Mononuclear cell (primary cell): ENCODE measurements around the gene UNC80. TPM values are rescaled to one million over a fixed set of nuclear protein-coding genes. Genes with fewer than 3 reads are reported as not detected.
"Not testable (repeated sequence)": the region's sequence is repeated elsewhere in the genome, so short reads cannot be mapped to it uniquely, and the experiment has no call there.

Experiments used
- H3K27me3 ChIP-seq: 2 replicates; pipeline ENCODE4 v1.6.0; 2011; ENCODE audit warnings: low read length, control low read depth; ENCODE audit not compliant: insufficient read depth
- H3K4me1 ChIP-seq: 2 replicates; pipeline ENCODE4 v1.5.1; 2011; ENCODE audit warnings: mild to moderate bottlenecking, low read length, control low read depth; ENCODE audit not compliant: insufficient read depth
- H3K4me3 ChIP-seq: 2 replicates; pipeline ENCODE4 v1.5.1; 2011; ENCODE audit warnings: mild to moderate bottlenecking, low read length, moderate library complexity
- H3K9me3 ChIP-seq: 2 replicates; pipeline ENCODE4 v1.5.1; 2011; ENCODE audit warnings: low read depth, mild to moderate bottlenecking, control low read depth, low read length
- total RNA-seq: library from RNA; depleted of rRNA; stranded (reverse); fragments of >200 nt; gene quantifications from one replicate; pipeline ENCODE4 v1.2.3, GENCODE V29; 2012

The UNC80 gene
- total RNA-seq, 1 donor, result not detected

DNA sequence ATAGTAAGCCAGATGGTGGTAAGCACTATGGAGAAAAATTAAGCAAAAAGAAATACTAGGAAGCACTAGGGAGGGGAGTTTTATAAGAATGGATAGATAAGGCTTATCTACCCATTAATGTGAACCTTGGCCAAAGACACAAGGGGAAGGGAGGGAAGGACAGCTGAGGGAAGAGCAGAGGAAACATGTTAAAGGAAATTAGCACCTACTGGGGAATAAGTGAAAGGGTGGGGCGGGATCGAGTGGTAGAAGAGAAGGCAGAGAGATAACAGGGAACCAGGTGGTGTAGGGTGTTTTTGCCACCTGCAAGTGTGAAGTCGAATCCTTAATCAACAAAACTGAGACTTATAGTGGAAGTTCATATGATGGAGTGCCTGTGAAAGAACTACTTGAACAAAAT is 1.7 kb downstream of the UNC80 start:
- Histone ChIP-seq H3K9me3 (no peaks in the 10 kb centered on the region), H3K4me3 (no peak overlapping the region), H3K4me1 (no peaks in the 10 kb centered on the region), H3K27me3 (peaks cover 32% of the 10 kb centered on the region)

DNA sequence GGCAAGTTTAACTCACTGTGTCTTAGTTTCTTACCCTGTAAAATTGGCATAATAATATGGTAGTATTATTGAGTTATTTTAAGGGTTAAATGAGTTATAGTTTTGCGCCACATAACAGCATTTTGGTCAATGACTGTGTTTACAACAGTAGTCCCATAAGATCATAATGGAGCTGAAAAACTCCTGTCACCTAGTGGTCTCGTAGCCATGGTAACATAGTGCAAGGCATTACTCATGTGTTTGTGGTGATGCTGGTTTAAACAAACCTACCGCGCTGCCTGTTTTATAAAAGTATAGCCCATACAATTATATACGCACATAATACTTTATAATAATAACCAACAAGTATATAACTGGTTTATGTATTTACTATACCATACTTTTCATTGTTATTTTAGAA is 15.8 kb downstream of the UNC80 start:
- H3K4me3 ChIP-seq, result no peak overlapping the region
- no peaks in the 10 kb centered on the region for H3K4me1 ChIP-seq
- H3K9me3 ChIP-seq, result no peaks in the 10 kb centered on the region
- no peaks in the 10 kb centered on the region for H3K27me3 ChIP-seq

DNA sequence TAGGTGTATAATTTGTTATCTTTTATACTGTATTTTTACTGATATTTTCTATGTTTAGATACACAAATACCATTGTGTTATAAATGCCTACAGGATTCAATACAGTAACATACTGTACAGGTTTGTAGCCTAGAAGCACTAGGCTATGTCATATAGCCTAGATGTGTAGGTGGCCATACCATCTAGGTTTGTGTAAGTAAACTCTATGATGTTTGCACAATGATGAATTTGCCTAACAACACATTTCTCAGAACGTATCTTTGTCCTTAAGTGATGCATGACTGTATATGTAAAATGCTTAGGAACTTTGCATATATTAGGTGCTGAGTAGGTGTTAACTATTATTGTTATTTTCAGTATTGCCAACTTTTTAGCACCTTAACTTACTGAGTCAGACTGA is 17.3 kb downstream of the UNC80 start:
- no peaks in the 10 kb centered on the region for H3K9me3 ChIP-seq
- no peaks in the 10 kb centered on the region for H3K4me1 ChIP-seq
- no peaks in the 10 kb centered on the region for H3K27me3 ChIP-seq
- H3K4me3 ChIP-seq, result no peak overlapping the region

DNA sequence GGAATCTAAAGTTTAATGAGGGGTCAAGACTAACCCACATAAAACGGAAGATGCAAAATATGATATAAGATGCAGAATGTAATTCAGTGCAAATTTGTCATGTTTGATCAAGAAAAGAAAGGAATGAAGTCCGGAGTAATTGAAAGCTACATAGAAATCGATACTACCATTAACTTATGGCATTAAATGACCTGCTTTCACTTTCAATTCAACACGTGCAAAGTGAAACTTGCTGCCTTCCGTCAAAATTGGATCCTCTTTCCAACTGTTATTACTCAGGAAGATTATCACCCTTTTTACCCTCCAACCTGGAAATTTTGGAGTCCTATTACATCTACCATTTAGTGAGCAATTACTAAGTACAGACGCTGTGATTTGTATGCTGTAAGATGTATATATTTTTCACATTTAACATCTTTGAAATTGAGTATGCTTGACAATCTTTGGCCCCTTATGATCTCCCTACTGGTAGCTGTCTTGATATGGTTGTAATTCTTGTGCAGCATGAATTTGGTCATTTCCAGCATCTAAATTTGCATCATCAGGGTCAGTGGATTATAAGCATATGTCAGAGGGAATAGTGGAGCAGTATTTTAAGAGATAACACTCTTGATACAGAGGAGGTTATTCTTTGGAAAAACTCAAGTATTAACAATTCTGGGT is 18.6 kb downstream of the UNC80 start:
- H3K9me3 ChIP-seq, result no peaks in the 10 kb centered on the region
- H3K4me1 ChIP-seq, result no peaks in the 10 kb centered on the region
- no peaks in the 10 kb centered on the region for H3K27me3 ChIP-seq
- H3K4me3 ChIP-seq, result no peak overlapping the region

DNA sequence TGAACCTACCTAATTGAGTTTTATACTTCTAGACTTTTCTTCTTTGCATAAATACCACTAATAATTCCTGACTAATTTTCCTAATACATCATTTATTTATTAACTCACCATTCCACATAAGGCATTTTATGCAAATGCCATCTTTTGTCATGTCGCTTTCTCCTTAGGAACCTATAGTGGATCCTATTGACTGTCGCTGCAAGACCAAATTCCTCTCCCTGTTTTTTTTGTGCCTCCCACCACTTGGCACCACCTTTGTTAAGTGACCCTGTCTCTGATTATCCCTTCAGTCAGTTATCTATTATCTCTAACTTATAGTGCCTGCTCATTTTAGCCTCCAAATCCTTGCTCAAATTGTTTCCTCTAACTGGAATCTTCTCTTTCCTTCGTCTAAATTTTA is 19.5 kb downstream of the UNC80 start:
- H3K27me3 ChIP-seq, result no peaks in the 10 kb centered on the region
- H3K9me3 ChIP-seq, result no peaks in the 10 kb centered on the region
- H3K4me3 ChIP-seq, result no peak overlapping the region
- H3K4me1 ChIP-seq, result no peaks in the 10 kb centered on the region

DNA sequence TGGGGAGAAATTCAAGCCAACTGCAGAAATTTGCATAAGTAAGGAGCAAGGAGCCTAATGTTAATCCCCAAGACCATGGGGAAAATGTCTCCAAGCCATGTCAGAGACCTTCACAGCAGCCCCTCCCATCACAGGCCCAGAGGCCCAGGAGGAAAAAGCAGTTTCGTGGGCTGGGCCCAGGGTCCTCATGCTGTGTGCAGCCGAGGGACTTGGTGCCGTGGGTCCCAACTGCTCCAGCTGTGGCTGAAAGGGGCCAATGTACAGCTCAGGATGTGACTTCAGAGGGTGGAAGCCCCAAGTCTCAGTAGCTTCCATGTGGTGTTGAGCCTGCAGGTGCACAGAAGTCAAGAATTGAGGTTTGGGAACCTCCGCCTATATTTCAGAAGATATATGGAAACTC is 23.8 kb downstream of the UNC80 start:
- not testable (repeated sequence) for H3K4me3 ChIP-seq, H3K9me3 ChIP-seq, H3K4me1 ChIP-seq, H3K27me3 ChIP-seq

DNA sequence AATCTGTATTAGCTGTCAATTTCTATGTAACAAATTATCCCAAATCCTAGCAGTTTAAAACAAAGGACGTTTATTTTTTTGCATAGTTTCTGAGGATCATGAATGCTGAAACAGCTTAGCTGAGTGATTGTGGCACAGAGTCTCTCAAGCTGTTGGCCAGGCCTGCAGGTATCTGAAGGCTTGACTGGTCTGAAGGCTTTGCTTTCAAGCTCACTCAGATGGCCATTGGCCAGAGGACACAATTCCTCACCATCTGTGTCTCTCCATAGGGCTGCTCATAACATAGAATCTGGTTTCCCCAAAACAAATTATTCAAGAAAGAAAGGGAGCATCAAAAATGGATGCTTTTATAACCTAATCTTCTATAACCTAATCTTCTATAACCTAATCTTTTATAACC is 33.7 kb downstream of the UNC80 start:
- Histone ChIP-seq H3K27me3 (no peaks in the 10 kb centered on the region), H3K9me3 (no peaks in the 10 kb centered on the region), H3K4me1 (no peaks in the 10 kb centered on the region), H3K4me3 (no peak overlapping the region)

DNA sequence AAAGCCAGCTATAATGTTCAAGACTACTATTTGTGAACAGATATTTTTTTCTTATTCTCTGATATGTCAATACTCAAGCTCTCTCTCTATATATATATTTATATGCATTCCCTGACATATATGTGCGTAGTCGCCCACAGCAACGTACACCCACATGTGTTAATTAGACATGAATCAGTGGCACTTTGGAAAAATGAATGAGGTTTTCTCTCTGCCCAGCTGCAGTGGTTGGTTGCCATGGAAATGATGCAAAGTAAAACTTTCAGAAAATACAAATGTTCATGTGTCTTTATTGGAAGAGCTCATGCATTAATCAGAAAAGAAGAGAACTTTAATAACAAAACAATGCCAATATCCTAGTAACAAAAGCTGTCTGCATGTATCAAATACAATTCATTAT is 34.7 kb downstream of the UNC80 start:
- Histone ChIP-seq H3K4me1 (no peaks in the 10 kb centered on the region), H3K27me3 (no peaks in the 10 kb centered on the region), H3K4me3 (no peak overlapping the region), H3K9me3 (no peaks in the 10 kb centered on the region)

DNA sequence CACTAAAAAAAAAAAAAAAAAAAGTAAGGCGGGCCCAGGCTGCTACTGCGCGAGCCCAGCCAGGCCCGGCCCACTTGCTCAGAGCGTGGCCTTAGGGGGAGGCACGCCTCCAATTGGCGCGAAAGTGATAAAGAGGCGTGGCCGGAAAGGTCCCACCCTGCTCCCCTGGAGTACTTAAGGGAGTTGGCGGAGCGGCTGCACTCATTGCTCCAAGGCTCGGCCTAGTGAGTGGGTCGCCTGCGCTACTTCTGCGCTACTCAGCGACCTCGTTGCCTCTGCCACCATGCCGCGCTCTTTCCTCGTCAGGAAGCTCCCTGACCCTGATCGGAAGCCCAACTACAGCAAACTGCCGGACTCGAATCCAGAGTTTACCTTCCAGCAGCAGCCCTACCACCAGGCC is 36.9 kb downstream of the UNC80 start:
- no peak overlapping the region for H3K4me3 ChIP-seq

DNA sequence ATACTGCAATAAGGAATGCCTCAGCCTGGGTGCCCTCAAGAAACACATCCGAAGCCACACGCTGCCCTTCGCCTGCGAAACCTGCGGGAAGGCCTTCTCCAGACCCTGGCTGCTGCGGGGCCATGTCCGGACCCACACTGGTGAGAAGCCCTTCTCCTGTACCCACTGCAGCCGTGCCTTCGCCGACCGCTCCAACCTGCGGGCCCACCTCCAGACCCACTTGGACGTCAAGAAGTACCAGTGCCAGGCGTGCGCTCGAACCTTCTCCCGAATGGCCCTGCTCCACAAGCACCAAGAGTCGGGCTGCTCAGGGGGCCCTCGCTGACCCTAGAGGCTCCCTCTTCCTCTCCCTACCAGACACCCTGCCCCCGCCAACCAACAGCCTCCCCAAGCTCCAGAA is 37.6 kb downstream of the UNC80 start:
- H3K9me3 ChIP-seq, result no peaks in the 10 kb centered on the region
- no peak overlapping the region for H3K4me3 ChIP-seq
- H3K4me1 ChIP-seq, result no peaks in the 10 kb centered on the region
- no peaks in the 10 kb centered on the region for H3K27me3 ChIP-seq

More for the DNA sequence above, 36.9 kb downstream of the UNC80 start:
- no peaks in the 10 kb centered on the region for H3K4me1 ChIP-seq
- H3K9me3 ChIP-seq, result no peaks in the 10 kb centered on the region
- H3K27me3 ChIP-seq, result no peaks in the 10 kb centered on the region

DNA sequence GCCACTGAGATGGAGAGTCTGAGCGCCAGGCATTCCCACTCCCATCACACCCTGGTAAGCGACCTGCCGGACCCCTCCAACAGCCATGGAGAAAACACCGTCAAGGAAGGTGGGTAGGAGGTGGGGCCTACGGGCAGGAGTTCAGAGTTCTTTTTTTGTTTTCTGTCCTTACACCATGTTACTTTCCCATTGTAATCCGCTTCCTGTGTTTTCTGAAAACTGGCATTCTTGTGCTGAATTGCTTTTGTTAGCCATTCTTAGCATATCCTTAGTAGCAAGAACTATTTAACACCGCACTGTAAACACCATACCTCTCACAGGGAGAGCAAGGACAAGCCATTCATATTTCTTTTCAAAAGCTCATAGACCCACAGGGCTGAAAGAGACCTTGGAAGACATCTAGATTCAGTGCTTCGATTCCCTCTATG is 46.2 kb downstream of the UNC80 start:
- Histone ChIP-seq H3K4me1 (no peaks in the 10 kb centered on the region), H3K27me3 (no peaks in the 10 kb centered on the region), H3K4me3 (no peak overlapping the region), H3K9me3 (no peaks in the 10 kb centered on the region)

DNA sequence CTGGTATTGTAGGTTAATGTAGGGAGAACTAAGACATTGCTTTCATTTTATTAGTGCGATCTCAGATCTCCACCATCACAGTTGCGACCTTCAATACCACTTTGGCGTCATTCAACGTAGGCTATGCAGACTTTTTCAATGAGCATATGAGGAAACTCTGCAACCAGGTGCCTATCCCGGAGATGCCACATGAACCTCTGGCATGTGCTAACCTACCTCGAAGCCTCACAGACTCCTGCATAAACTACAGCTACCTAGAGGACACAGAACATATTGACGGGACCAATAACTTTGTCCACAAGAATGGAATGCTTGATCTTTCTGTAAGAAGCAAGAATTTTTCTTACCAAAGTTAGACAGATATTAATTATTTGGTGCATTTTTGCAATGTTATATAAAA is 47.3 kb downstream of the UNC80 start:
- no peaks in the 10 kb centered on the region for H3K9me3 ChIP-seq
- no peak overlapping the region for H3K4me3 ChIP-seq
- H3K27me3 ChIP-seq, result no peaks in the 10 kb centered on the region
- H3K4me1 ChIP-seq, result no peaks in the 10 kb centered on the region

DNA sequence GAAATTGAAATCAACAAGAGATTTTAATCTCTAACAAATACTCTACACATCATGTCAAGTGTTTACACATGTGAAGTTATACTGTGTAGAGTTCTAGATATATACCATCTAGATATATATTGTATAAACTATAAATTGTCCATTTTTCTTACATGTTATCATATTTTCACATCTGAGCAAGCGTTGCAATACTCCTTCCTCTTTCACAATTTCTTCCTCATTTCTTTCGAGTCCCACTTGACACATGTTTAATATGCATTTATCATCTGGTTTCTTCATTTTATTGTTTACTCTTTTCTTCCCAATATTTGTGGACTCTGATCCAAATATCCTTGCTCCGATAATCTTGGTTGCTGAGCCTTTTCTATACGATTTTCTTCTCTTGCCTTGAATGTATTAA is 50.2 kb downstream of the UNC80 start:
- Histone ChIP-seq H3K9me3 (no peaks in the 10 kb centered on the region), H3K4me3 (no peak overlapping the region), H3K27me3 (no peaks in the 10 kb centered on the region), H3K4me1 (no peaks in the 10 kb centered on the region)

DNA sequence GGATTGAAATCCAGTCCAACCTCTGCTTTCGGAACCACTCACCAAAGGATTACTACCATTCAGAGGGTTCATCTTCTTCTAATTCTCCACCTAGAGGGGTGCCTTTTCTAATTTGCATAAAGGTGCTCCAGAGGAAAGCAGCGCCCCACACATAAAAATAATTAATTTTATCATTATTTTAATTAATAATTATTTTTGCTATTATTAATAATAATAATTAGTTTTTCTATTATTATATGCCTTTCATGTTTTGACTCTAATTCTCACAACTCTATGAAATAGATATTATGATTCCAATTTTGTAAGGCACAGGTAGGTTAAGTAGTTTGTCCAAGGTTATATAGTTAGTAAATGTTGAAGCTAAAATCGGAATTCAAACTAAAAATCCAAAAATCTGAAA is 51.9 kb downstream of the UNC80 start:
- Histone ChIP-seq H3K4me1 (no peaks in the 10 kb centered on the region), H3K4me3 (no peak overlapping the region), H3K27me3 (no peaks in the 10 kb centered on the region), H3K9me3 (no peaks in the 10 kb centered on the region)

DNA sequence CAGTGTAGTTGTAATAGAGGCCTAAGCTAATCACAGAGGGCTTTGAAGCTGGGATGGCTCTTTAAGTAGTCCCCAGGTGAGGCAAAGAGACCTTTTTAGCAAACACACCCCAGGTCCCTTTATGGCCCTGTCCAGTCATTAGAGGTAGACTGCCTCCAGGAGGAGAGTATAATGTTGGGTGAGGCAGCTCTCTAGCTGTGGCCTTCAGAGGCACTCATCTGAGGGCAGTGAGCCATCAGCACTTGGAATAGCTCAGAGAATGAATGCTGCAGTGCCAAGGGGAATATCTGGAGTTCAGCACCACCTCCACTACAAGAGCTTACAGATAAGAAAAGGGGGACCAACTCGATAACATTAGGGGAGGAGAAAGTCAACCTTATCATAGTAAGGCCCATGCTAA is 52.8 kb downstream of the UNC80 start:
- Histone ChIP-seq H3K4me1 (no peaks in the 10 kb centered on the region), H3K4me3 (no peak overlapping the region), H3K9me3 (no peaks in the 10 kb centered on the region), H3K27me3 (no peaks in the 10 kb centered on the region)

DNA sequence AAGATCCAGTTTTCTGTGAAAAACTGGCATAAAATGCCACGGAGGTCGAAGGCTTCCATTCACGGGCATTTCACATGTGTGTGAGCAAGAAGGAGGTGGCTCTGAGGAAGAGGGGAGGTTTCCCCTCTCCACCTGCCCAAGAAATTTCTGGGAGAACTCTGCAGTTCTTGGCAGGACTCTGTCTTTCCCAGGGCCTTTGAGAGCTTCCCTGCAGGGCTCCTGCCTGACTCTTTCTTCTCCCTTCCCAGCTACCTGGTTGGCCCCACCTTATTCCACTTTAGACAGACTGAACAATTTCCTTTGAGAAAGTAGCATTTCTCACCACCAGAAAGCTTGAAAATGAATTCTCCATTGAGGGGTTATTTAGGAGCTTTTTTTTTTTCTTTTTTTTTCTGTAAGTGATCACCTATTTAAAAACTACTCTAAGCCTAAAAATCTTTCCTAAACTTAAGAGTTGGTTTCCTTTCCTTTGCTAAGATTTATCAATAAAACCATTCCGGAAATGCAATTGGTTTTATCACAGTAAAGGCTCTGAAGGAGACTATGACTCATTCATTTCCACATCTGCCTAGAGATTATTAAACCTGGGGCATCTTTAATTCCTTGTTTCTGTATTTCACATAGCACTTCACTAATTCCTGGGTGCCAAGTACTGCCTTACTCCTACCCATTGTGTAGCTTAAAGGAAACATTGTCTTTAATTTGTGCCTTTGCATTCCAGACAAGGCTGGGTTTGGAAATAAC is 59.3 kb downstream of the UNC80 start:
- H3K4me1 ChIP-seq, result no peaks in the 10 kb centered on the region
- H3K9me3 ChIP-seq, result no peaks in the 10 kb centered on the region
- H3K4me3 ChIP-seq, result no peak overlapping the region
- no peaks in the 10 kb centered on the region for H3K27me3 ChIP-seq
